Left hindlimb (tissue), 1 donor: ENCODE measurements around the gene LRRC14B.
A peak's percentile ranks its signal among the peaks of the same experiment; 100 is the strongest.

Experiments used
- DNase-seq: peaks from one replicate; pipeline ENCODE4 v3.0.0-alpha.2; 2018

LRRC14B gene

GRCh38 chr5:176296-176823, 14.9 kb upstream of the LRRC14B start:
- DNase-seq = no peak

DNA sequence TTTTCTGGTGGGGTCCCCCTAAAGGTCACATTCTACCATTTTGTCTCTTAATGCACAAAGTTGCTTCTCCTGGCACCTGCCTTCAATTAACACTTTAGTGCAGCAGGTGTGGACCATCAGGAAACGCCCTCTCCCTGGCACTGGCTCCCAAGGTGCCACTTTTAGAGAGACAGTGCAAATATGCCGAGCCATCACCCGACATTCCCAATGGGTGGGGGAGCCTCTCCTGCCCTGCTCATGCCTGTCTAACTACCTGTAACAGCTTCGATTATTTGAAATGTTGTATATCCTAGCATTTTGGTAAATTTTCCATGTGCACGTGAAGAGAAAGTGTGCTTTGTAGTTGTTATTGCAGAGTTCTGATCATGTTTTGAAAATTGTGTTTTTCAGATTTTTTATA, 13.2 kb upstream of the LRRC14B start:
- DNase-seq = no peak

- no peak for DNase-seq
These were observed 11.9 kb upstream of the LRRC14B start for GRCh38 chr5:179401-179800.

DNA sequence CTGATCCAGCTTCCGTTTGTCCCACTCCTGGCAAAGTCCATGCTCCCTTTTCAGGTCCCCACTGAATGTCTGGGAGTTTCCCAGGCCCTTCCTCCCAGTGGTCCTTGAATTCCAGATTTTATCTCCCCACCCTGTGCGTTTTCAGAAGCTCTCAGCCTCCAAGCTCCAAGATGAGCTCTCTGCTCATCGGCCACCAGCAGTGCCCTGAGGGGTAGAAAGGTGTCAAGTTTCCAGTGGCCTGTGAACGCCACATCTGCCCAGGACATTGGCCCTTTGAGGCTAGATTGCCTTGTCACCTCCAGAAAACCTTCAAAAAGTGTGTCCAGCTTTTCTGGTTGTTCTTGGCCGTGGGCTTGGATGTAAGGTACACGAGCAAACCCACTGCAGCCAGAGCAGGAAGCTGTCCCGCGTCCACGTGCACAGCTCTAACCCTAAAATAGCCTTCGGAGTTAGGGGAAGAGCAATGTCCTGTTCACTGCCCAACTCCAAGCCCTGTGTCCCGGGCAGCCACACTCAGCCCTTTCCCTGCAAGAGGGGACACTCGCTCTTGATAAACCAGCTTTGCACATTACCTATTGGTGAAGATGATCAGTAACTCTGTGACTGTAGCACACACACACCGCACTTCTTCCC, 10.9 kb upstream of the LRRC14B start:
- no peak for DNase-seq

GRCh38 chr5:181160-181559, 10.1 kb upstream of the LRRC14B start:
- no peak for DNase-seq

DNA sequence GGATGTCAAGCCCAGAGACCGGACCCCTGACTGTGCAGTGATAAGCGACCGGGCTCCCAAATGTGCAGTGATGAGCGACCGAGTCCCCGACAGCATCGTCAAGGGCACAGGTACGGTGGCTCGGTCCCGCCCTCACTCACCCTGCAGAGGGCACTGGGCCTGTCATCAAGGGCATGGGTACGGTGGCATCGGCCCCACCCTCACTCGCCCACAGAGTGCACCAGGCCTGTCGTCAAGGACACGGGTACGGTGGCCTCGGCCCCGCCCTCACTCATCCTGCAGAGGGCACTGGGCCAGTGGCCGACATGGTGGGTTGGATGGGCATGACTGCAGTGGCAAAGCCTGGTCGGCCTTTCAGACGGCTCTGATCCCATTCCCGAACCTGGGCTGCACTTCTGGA, 9.7 kb upstream of the LRRC14B start:
- DNase-seq = no peak

DNA sequence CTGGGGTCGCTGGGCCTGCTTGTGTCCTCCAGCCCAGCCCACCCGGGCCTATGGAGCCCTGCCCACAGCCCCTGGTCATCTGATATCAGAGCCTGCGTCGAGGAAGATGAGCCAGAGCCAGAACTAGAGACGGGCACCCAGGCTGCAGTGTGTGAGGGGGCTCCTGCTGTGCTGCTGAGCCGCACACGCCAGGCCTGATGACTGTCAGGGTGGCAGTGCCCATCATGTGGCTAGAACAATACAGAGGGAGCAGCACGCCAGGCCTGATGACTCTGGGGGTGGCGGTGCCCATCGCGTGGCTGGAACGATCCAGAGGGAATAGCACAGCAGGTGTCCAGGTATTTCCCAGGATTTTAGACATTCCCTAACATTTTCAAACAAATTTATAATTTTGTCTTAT, 9.2 kb upstream of the LRRC14B start:
- peak; percentile 28 for DNase-seq

DNA sequence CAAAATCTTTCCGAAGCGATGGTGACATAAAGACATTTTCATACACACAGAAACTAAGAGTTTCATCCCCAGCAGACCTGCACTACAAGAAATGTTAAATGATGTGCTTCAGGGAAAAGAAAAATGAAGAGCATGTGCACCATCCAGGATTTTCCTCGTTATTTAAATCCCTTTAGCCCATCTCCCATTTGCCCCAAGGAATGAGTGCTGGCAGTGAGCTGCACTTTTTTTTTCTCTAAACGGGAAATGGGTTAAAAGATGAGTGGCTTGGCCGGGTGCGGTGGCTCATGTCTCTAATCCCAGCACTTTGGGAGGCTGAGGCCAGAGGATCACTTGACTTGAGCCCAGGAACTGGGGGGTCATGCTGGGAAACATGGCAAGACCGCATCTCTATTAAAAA, 6.8 kb upstream of the LRRC14B start:
- DNase-seq = peak; percentile 18

DNA sequence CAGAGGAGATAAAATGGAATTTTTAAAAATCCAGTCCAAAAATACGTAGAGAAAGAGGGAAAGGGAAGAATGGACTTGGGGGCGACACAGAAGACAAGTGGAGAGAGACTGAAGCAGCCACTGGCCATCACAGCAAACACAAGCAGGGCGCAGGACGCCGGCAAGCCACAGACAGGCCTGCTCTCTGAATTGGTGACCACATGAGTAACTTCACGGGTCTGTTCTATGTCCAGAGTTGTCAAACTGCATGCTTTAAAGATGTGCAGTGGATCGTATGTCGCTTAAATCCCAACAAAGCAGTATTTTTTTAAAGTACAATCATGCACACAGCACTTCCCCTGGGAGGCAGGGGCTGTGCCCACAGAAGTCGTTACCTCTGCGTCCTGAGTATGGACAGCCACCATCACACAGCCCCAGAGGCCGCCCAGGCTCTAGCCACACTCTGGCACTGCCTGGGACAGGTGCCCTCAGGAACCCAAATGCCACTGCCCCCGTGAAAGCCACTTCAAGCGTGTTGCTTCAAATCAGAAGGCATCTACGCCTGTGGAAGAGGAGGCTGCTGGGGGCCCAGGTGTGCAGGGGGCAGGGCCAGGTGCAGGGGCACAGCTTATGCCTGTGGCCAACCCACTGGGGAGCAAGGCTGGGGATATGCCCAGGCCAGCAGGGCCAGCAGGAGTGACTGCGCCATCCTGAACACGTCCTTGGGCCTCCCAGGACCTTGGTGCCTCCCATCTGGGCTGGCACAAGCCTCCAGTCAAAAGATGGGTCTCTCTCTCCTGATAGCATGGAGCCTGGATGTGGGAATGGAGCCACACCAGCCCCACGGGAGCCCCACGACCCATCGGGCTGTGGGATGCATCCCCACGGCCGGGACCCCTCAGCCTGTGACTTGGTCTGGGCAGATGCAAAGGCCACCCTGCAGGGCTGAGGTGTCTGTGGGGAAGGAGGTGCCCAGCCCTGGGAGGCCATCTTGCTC, 5.9 kb upstream of the LRRC14B start:
- DNase-seq = peak; percentile 19

DNA sequence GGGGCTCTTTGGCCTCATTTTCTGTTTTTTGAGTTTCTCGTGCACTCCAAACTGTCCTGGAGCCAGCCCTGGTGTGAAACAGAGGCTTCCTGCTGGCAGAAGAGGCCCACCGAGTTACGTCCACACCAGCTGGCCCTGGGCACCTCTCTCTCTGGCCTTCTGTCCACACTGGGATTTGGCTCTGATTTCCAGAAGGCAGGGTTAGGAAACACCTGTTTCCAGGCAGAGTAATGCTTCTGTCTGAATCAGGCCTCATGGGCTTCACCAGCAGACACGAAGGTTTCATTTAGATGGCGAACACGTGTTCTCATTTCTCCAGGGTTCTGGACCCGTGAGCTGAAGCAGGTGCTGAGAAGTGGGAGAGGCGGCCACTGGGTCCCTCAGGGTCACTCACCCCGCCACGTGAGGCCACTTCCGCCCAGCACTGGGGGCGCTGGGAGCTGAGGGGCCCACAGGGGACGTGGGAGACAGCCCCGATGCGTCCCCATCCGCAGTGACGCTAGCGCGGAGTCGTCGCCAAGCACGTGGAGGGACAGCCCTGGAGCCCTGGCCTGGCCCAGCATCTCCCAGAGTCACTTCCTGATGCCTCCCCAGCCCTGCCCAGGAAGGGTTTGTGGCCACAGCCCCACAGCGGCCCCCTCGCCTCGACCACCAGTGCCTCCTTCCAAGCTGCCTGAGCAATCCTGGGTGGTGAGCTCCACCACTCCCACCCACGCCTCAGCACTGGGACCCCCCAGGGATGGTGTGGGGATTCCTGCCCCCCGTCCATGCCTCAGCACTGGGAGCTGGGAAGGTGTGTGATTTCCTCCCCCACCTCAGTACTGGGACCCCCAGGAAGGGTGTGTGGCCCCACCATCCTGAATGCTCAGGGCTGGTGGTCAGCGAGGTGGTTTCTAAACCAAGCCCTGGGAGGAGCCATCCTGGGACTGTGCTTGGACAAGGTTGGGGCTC, 4.9 kb upstream of the LRRC14B start:
- DNase-seq = peak; percentile 24

GRCh38 chr5:187042-187431, 4.3 kb upstream of the LRRC14B start:
- DNase-seq = no peak

DNA sequence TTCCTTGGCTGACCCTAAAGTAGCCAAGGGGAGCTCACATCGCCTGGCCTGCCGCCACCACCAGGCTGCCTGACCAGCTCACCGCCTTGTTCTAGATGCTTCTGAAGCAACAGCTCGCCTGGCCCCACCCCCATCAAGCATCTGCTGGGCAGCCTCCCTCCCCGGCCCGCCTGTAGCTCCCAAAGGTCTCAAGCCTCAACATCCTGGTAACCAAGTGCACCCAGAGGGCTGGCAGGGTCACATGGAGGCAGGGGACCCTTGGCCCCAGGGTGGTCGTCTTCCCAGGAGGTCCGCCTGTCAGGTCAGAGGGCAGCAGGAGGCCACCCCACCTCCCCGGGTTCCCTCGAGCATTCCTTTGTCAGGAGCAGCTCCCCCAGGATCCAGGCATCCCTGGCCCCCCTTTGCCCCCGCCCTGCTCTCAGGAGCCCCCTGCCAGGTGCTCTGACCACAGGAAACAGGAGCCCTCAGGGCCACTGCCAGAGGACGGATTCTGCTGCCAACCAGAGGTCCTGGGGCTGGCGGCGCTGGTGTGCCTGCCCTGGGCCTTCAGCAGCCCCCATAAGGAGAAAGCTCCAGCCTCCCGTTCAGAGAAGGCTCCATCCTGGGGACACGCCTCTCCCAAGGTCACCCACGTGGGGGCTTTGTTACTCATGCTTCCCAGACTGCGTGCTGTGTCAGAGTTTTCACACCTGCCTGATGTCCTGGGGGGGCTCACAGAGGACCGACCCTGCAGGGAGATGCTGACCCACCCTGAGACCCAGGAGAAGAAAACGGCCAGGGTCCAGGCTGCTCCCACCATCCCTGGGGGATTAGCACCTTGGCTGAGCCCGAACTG, 3.5 kb upstream of the LRRC14B start:
- no peak for DNase-seq

GRCh38 chr5:188488-189481, 2.5 kb upstream of the LRRC14B start:
- peak; percentile 90 for DNase-seq

DNA sequence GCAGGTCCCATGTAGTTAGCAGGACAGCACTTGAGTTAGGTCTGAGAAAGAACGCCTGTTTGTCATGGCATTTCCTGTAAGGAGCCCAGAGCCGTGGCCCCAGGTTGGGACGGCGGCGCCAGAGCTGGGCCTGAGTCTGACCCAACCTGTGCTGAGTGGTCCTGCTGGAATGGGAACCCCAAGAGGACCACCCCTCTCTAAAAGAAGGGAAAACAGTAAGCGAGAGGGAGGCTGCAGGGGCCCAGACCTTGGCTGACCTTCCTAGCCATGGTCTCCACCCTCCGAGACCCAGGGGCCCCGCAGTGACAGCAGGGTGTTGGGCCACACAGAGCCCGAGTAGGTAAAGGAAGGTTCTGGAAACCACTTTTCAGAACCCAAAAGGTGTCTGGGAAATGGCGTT, 1.8 kb upstream of the LRRC14B start:
- no peak for DNase-seq

DNA sequence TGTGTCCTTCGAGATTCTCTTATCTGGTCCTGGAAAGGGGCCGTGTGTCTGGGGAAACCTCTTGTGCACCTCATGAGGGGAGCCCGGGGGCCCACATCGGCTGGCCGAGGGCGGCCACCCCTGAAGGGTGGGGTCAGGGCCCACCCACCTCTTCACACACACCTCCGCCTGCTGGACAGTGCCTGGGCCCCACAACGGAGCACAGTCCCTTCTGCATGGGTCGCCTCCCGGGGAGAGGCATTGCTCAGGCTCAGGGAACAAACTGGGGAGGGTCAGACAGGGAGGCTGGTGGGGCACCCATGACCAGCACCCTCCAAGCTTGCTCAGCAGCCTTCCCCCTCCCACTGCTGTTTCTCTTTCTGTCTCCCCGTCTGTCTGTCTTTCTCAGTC, 1.3 kb upstream of the LRRC14B start:
- DNase-seq = no peak

DNA sequence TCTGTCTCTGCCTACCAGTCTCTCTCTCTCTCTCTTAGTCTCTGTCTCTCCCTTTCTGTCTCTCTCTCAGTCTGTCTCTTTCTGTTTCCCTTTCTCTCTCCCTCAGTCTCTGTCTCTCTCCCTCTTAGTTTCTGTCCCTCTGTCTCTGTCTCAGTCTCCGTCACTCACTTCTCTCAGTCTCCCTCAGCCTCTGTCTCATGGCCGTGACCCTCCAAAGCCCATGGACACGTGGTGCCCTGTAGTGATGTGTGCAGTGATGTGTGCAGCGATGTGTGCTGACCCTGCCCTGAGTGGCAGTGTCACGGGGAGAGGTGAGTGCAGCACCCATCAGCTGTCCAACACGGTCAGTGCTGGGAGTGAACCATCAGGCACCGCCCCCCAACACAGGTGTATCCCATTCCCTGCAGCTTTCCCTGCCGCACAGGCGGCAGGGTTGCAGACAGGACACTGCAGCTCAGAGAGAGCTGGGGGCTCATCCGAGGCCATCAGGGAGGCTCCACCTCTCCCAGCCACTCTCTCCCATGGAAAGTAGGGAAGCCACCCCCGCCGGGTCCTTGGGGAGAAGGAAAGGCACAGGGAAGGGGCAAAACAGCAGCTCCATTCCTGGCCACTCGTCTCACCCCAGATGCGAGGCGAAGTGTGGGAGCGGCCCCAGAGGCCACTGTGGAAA, 794 bp upstream of the LRRC14B start:
- DNase-seq = no peak

DNA sequence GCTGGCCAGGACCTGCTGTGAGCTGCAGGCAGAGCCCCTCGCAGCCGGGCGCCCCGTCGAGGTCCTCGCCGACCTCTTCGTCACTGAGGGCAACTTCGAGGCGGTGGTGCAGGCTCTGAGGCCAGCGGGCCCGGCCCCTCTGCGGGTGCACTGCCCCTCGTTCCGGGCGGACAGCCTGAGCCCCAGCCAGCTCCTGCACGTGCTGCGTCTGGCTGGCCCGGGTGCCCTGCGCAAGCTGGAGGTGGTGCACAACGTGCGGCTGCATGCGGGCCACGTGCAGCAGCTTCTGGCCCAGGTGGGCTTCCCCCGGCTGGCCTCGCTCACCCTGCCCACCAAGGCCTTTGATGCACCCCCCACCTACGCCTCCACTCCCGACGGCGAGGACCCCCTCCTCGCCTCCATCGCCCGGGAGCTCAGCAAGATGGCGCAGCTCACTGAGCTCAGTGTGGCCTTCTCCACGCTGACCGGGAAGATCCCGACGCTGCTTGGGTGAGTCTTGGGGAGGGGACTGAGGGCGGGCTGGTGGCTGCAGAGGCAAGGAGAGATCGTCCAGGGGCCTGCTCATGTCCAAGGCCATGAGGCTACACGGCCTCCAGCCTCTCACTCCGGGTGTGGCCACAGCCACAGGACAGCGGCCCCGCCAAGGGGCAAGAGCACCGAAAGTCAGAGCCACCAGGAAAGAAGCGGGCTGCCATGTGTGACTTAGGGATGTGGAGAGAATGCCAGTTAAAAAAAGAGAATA, 825 bp downstream of the LRRC14B start:
- DNase-seq = no peak

GRCh38 chr5:192691-192969, 1.3 kb downstream of the LRRC14B start:
- DNase-seq = no peak

GRCh38 chr5:192970-193831, 1.9 kb downstream of the LRRC14B start:
- DNase-seq = no peak
